Neural cell (in vitro differentiated cells): ENCODE measurements around the gene GPR17. TPM values are rescaled to one million over a fixed set of nuclear protein-coding genes. Genes with fewer than 3 reads are reported as not detected.

Experiments
- H2AFZ ChIP-seq: fragments of 200-600, 300-800 bp; sonication (generic), shearing (Covaris generic); 2 replicates; pipeline ENCODE4 v1.6.0; 2014; ENCODE audit warnings: low read depth, mild to moderate bottlenecking, antibody characterized with exemption, low read length, moderate library complexity
- H3F3A ChIP-seq: fragments of 200-600 bp; shearing (Covaris generic); 2 replicates; pipeline ENCODE4 v1.6.1; 2016; ENCODE audit warnings: mild to moderate bottlenecking, moderate library complexity, mixed read lengths, antibody characterized with exemption, low read length; ENCODE audit not compliant: insufficient read depth, poor library complexity, severe bottlenecking
- H3K27ac ChIP-seq: fragments of 200-600, 300-800 bp; sonication (generic), shearing (Covaris generic); 2 replicates; pipeline ENCODE4 v1.5.1; 2014; ENCODE audit warnings: mild to moderate bottlenecking, low read length, moderate library complexity
- H3K27me3 ChIP-seq: fragments of 300-800, 200-600 bp; sonication (generic), shearing (Covaris generic); 2 replicates; pipeline ENCODE4 v1.6.0; 2014; ENCODE audit warnings: mild to moderate bottlenecking, low read depth, low read length, moderate library complexity; ENCODE audit not compliant: insufficient read depth
- H3K36me3 ChIP-seq: fragments of 300-800, 200-600 bp; sonication (generic), shearing (Covaris generic); 2 replicates; pipeline ENCODE4 v1.5.1; 2014; ENCODE audit warnings: mild to moderate bottlenecking, antibody characterized with exemption, low read length, moderate library complexity; ENCODE audit not compliant: insufficient read depth
- H3K4me2 ChIP-seq: fragments of 300-800, 200-600 bp; sonication (generic), shearing (Covaris generic); 2 replicates; pipeline ENCODE4 v1.6.0; 2014; ENCODE audit warnings: mild to moderate bottlenecking, low read length
- H3K4me3 ChIP-seq: fragments of 300-800, 200-600 bp; sonication (generic), shearing (Covaris generic); 2 replicates; pipeline ENCODE4 v1.5.1; 2014; ENCODE audit warnings: mild to moderate bottlenecking, low read length, moderate library complexity
- H3K79me2 ChIP-seq: fragments of 200-600 bp; shearing (Covaris generic); replicated peaks from 2 replicates; pipeline ENCODE4 v1.6.0; 2014; ENCODE audit warnings: mild to moderate bottlenecking, low read length, moderate library complexity; ENCODE audit not compliant: insufficient read depth
- H3K9ac ChIP-seq: fragments of 300-800, 200-600 bp; sonication (generic), shearing (Covaris generic); 2 replicates; pipeline ENCODE4 v1.6.1; 2016; ENCODE audit warnings: mild to moderate bottlenecking, low read length, mixed read lengths
- H3K9me2 ChIP-seq: fragments of 200-600 bp; shearing (Covaris generic); 2 replicates; pipeline ENCODE4 v1.6.1; 2016; ENCODE audit warnings: mild to moderate bottlenecking, low read length, mixed read lengths; ENCODE audit not compliant: insufficient read depth
- H3K9me3 ChIP-seq: fragments of 200-600, 300-800 bp; sonication (generic), shearing (Covaris generic); 2 replicates; pipeline ENCODE4 v1.6.1; 2016; ENCODE audit warnings: mild to moderate bottlenecking, mixed run types, low read length, moderate library complexity, mixed read lengths
- H4K20me1 ChIP-seq: fragments of 200-600 bp; shearing (Covaris generic); 2 replicates; pipeline ENCODE4 v1.6.1; 2016; ENCODE audit warnings: mild to moderate bottlenecking, mixed run types; ENCODE audit not compliant: insufficient read depth
- EP300 ChIP-seq: fragments of 450-650 bp; conservative IDR thresholded peaks from 2 replicates; pipeline ENCODE4 v1.6.1; 2014; ENCODE audit warnings: antibody characterized with exemption, mild to moderate bottlenecking, moderate library complexity; ENCODE audit not compliant: poor library complexity, severe bottlenecking
- EZH2 ChIP-seq: fragments of 200-600, 300-800 bp; shearing (Covaris generic), sonication (generic); IDR thresholded peaks from 2 replicates; pipeline ENCODE4 v1.6.1; 2014; ENCODE audit warnings: antibody characterized with exemption, low read length, borderline replicate concordance, mild to moderate bottlenecking; ENCODE audit not compliant: insufficient read depth, poor library complexity, severe bottlenecking
- MXI1 ChIP-seq: fragments of 450-650 bp; conservative IDR thresholded peaks from 2 replicates; pipeline ENCODE4 v1.6.1; 2014; ENCODE audit warnings: antibody characterized with exemption, mild to moderate bottlenecking; ENCODE audit not compliant: poor library complexity, severe bottlenecking
- POLR2AphosphoS5 ChIP-seq: IDR thresholded peaks from 2 replicates; pipeline ENCODE4 v1.6.1; 2012
- RAD21 ChIP-seq: fragments of 450-650 bp; conservative IDR thresholded peaks from 2 replicates; pipeline ENCODE4 v1.6.1; 2014; ENCODE audit warnings: antibody characterized with exemption, mild to moderate bottlenecking, moderate library complexity
- REST ChIP-seq: IDR thresholded peaks from 2 replicates; pipeline ENCODE4 v1.6.1; 2012; ENCODE audit warnings: borderline replicate concordance
- SMC3 ChIP-seq: fragments of 450-650 bp; conservative IDR thresholded peaks from 2 replicates; pipeline ENCODE4 v1.6.1; 2014; ENCODE audit warnings: antibody characterized with exemption, mild to moderate bottlenecking, moderate library complexity; ENCODE audit not compliant: poor library complexity
- TAF1 ChIP-seq: IDR thresholded peaks from 2 replicates; pipeline ENCODE4 v1.6.1; 2012; ENCODE audit warnings: low read depth
- polyA plus RNA-seq: library from polyadenylated mRNA; depleted of rRNA; stranded (reverse); fragments of >200 nt; gene quantifications from 2 replicates; pipeline ENCODE4 v1.2.3, GENCODE V29; 2014
- TF ChIP-seq, protein P1 (sequence below): fragments of 450-650 bp; IDR thresholded peaks from 2 replicates; pipeline ENCODE4 v1.5.1; 2014; ENCODE audit warnings: antibody characterized with exemption, mild to moderate bottlenecking, moderate library complexity; ENCODE audit not compliant: poor library complexity, severe bottlenecking

GPR17 gene
- polyA plus RNA-seq, 1 donor from 2014 or later: not detected

GRCh38 chr2:127681976-127682857 is 36.3 kb downstream of the GPR17 start:
- TF ChIP-seq REST (no peak), EZH2 (no peak), POLR2AphosphoS5 (no peak), EP300 (no peak), SMC3 (no peak), TAF1 (no peak), MXI1 (no peak), RAD21 (no peak)
- TF ChIP-seq, protein P1, sequence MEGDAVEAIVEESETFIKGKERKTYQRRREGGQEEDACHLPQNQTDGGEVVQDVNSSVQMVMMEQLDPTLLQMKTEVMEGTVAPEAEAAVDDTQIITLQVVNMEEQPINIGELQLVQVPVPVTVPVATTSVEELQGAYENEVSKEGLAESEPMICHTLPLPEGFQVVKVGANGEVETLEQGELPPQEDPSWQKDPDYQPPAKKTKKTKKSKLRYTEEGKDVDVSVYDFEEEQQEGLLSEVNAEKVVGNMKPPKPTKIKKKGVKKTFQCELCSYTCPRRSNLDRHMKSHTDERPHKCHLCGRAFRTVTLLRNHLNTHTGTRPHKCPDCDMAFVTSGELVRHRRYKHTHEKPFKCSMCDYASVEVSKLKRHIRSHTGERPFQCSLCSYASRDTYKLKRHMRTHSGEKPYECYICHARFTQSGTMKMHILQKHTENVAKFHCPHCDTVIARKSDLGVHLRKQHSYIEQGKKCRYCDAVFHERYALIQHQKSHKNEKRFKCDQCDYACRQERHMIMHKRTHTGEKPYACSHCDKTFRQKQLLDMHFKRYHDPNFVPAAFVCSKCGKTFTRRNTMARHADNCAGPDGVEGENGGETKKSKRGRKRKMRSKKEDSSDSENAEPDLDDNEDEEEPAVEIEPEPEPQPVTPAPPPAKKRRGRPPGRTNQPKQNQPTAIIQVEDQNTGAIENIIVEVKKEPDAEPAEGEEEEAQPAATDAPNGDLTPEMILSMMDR: no peak
- no peaks in the 10 kb centered on the region for H3K36me3 ChIP-seq
- H3F3A ChIP-seq: no peaks in the 10 kb centered on the region
- H4K20me1 ChIP-seq: no peaks in the 10 kb centered on the region
- no peak overlapping the region for H2AFZ ChIP-seq
- H3K9me2 ChIP-seq: no peaks in the 10 kb centered on the region
- H3K9me3 ChIP-seq: no peaks in the 10 kb centered on the region
- no peak overlapping the region for H3K4me2 ChIP-seq
- no peak overlapping the region for H3K27ac ChIP-seq
- no peak overlapping the region for H3K4me3 ChIP-seq
- no peak overlapping the region for H3K9ac ChIP-seq
- H3K79me2 ChIP-seq: no peaks in the 10 kb centered on the region
- H3K27me3 ChIP-seq: no peaks in the 10 kb centered on the region

DNA sequence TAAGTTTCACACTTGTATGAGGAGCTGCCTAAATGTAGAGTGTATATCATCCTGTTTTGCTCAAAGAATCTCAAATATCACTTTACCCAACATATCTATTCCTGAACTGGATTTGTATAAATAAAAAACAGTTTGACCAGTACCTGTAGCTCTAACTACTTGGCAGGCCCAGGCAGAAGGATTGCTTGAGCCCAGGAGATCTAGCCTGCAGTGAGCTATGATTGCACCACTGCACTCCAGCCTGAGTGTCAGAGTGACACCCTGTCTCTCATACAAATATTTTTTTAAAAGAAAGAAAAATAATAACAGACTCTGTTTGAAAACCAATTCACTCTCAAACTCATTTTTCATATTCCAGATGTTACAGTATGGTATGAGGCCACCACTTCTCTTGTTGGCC is 37.1 kb downstream of the GPR17 start:
- H3K4me2 ChIP-seq: no peak overlapping the region
- no peaks in the 10 kb centered on the region for H4K20me1 ChIP-seq
- no peak overlapping the region for H3K27ac ChIP-seq
- H3K9me3 ChIP-seq: no peaks in the 10 kb centered on the region
- H3K36me3 ChIP-seq: no peaks in the 10 kb centered on the region
- no peaks in the 10 kb centered on the region for H3K9me2 ChIP-seq
- no peak overlapping the region for H2AFZ ChIP-seq
- no peak overlapping the region for H3K9ac ChIP-seq
- TF ChIP-seq MXI1 (no peak), POLR2AphosphoS5 (no peak)
- H3K4me3 ChIP-seq: no peak overlapping the region
- H3F3A ChIP-seq: no peaks in the 10 kb centered on the region
- no peaks in the 10 kb centered on the region for H3K79me2 ChIP-seq
- no peaks in the 10 kb centered on the region for H3K27me3 ChIP-seq
